GM23248 (cell line): ENCODE measurements around the gene AADAT.
"Not testable (repeated sequence)": the region's sequence is repeated elsewhere in the genome, so short reads cannot be mapped to it uniquely, and the experiment has no call there.

ENCODE experiments used
- EZH2 ChIP-seq: fragments of 200-600 bp; sonication (generic); IDR thresholded peaks from 2 replicates; pipeline ENCODE4 v1.6.1; 2018; ENCODE audit warnings: antibody characterized with exemption, mild to moderate bottlenecking; ENCODE audit not compliant: insufficient read depth, poor library complexity, severe bottlenecking
- EZH2phosphoT487 ChIP-seq: fragments of 200-600 bp; sonication (generic); IDR thresholded peaks from 2 replicates; pipeline ENCODE4 v1.6.1; 2018; ENCODE audit warnings: antibody characterized with exemption, moderate library complexity, mild to moderate bottlenecking, low read depth; ENCODE audit not compliant: insufficient read depth

DNA sequence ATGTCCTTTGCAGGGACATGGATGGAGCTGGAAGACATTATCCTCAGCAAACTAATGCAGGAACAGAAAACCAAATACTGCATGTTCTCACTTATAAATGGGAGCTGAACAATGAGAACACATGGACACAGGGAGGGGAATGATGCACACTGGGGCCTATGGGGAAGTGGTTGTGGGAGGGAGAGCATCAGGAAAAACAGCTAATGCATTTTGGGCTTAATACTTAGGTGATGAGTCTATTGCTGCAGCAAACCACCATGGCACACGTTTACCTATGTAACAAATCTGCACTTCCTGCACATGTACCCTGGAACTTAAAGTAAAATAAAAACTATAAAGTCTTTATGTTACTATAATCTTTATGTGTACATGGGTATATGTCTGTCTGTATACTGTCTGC, 24.4 kb upstream of the AADAT start:
- TF ChIP-seq EZH2, EZH2phosphoT487: not testable (repeated sequence)
